HG03354 (cell line): ENCODE measurements around the gene RENBP.
A peak's percentile ranks its signal among the peaks of the same experiment; 100 is the strongest.

Source experiments
- ATAC-seq: cut with Tn5 transposase; IDR thresholded peaks from one replicate; pipeline ENCODE4 v1.9.1; 2021; ENCODE audit warnings: mild to moderate bottlenecking; ENCODE audit not compliant: unreplicated experiment, poor library complexity, severe bottlenecking

The RENBP gene

DNA sequence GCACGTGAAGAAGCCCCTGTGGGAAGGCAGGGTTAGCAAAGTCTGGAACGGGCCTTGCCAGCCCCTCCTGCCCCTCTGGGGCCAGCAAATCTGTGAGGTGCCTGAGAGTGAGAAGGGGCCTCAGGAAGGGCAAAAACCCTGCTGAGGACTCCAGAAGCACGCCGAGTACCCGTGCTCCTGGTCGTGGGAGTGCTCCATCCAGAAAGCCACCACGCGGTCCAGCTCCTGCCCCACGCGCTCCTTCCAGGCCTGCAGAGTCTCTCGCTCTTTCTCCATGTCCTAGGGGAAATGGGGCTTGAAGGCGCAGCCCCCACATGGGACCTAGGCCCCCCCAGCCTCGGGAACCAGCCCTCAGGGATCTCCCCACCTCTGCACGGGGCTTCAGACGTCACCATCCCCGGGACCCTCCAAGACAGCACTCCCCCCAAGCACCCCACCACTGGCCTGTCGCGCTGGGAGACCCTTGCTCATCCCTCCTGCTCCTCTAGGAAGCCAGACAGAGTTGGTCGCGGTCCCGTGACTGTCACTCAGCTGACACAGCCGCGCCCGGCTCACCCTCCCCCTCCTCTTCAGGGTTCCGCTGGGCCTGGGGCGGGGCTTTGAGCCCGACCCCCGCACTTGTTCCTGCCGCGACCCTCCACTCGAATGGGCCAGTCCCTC lies at the start of gene RENBP:
Gene RENBP, minus strand, starts transcription at position 504 of the 660 bp plus-strand sequence. Its CDS starts 33 bp downstream, at position 471.
- no peak for ATAC-seq

DNA sequence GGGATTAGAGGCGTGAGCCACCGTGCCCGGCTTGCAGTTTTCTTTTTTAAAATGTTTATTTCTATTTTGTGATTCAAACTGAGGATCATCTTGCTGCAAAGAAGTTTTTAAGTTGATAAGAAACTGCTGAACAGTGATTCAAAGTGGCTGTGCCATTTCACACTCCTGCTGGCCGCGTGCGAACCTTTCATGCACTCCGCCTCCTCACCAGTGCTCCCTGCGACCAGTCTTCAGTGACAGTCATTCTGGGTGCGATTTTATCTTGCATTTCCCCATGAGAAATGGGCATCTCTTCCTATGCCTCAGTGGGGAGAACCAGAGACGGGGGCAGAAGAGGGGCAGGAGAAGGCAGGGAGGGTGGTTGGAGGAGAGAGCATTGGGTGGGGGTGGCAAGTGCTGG lies 49.5 kb upstream of the RENBP start:
- no peak for ATAC-seq

DNA sequence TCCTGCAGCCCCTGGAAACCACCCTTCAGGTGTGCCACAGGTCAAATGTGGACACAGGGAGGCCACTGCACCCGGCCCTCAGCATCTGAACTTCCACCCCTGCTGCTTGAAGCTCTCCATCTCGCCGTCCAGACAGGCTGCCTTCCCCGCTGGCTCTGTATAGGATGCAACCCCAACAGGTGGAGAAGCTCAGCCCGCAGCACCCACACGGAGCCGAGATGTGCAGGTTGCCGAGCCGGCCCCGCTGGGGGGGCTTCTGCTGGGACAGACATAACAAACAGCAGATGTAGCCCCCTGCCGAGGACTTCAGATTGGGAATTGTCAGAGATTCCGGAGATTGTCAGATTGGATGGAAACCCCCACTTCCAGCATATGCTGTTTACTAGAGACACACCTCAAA lies 48.6 kb upstream of the RENBP start:
- ATAC-seq = no peak

GRCh38 chrX:153992180-153992579 lies 47.7 kb upstream of the RENBP start:
- ATAC-seq = no peak

DNA sequence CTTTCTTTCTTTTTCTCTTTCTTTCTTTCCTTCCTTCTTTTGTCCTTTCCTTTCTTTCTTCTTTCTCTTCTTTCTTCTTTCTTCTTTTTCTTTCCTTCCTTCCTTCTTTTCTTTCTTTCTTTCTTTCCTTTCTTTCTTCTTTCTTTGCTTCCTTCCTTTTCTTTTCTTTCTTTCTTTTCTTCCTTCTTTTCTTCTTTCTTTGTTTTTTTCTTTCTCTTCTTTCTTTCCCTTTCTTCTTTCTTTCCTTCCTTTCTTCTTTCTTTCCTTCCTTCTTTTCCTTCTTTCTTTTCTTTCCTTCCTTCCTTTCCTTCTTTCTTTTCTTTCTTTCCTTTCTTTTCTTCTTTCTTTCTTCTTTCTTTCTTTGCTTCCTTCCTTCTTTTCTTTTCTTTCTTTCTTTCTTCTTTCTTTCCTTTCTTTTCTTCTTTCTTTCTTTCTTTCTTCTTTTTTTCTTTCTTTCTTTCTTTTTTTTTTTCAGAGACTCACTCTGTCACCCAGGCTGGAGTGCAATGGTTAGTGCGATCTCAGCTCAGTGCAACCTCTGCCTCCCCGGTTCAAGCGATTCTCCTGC lies 46.7 kb upstream of the RENBP start:
- ATAC-seq = no peak

DNA sequence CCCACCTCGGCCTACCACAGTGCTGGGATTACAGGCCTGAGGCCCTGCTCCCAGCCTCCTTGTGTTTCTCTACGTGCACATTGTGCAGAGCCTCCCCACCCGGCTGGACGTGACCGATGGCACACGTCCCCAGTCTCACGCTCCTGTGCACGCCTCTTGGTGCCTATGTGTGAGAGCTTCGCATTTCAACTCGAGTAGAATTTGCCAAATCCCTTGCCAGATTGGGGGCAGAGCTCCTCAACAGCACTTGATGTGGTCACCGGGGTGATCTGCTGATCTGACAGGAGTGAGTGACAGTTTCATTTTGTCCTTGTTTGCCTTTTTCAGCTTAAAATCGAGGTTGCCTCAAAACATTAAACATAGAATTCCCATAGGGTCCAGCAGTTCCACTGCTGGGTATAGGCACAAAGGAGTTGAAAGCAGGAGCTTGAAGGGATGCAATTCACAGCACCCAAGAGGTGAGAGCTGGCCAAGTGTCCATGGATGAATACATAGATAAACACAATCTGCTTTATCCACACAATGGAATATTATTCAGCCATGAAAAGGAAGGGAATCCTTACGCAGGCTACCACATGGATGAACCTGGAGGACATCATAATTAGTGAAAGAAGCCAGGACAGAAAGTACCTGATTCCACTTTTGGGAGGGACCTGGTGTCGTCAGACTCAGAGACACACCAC lies 45.7 kb upstream of the RENBP start:
- no peak for ATAC-seq

DNA sequence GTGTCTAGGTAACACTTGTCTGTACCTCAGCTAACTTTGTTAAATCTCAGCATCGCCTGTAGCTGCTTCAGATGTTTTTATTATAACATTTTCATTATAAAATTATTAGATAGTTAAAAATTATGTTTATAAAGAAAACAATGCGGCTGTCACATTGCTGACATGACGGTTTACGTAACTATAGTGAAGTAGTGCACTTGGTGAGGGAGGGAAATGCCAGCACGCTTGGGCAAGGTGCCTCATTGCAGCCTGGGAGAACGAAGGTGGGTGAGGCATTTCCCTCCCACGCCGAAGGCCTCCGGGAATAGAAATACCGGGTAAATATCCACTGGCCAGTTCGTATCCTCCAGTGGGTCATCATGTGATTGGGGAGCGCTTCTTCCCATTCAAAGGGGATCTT lies 44.0 kb upstream of the RENBP start:
- ATAC-seq = no peak

GRCh38 chrX:153984351-153985178 lies 40.1 kb upstream of the RENBP start:
- peak; percentile 37 for ATAC-seq

DNA sequence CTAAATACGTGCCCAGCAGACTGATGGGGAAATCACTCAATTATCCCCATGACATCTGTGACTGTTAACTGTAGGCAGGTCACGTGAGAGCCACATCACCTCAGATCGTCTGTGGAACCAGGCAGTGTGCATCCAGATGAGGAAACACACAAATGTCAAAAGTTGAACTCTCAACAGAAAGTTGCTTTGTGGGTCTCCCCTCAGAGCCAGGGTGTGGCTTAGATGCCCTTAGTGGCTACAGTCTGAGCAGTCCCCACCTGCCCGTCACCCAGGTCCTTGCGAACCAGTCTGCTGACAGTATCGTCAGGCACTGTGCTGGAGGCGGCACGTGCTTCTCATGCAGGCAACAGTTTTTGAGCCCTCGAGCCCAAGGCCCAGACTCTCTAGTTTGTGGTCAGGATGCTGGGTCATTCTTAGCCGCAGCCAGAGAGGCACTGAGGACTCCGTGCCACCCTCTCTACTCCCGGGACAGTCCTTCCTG lies 38.9 kb upstream of the RENBP start:
- ATAC-seq = no peak

- no peak for ATAC-seq
Observed at GRCh38 chrX:153981771-153982533, 37.5 kb upstream of the RENBP start.

DNA sequence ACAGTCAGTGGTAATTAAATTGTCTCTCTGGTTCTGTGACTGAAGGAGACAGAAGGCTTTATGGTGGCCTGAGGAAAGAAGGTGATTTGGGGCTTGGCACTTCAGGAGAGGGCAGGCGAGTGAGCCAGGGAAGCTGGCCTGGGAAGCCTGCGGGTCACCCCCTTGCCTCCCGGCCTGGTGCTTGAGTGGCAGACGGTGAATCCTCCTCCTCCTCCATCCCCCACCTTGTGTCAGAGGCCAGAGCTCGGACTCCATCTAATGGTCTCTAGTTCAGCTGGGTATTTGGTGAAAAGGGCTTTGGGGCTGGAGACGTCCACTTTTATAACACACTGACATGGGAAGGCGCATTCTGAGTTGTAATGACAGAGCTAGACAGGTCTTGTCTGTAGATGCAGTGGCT lies 36.8 kb upstream of the RENBP start:
- no peak for ATAC-seq

DNA sequence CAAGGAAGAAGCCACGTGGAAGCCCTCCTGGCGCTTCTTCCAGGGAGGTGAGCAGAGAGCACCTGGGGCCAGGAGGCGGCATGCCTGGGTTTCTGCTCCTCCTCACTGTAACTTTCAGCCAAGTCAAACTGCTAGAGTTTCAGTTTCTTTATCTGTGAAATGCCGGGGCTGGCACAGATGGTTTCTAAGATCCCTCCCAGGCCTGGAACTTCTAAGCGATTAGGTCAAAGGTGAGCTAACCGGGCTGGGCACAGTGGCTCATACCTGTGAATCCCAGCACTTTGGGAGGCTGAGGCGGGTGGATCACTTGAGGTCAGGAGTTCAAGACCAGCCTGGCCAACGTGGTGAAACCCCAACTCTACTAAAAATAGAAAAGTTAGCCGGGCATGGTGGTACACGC lies 36.0 kb upstream of the RENBP start:
- peak; percentile 58 for ATAC-seq

- ATAC-seq = no peak
Observed at GRCh38 chrX:153974726-153975286, 30.4 kb upstream of the RENBP start.

DNA sequence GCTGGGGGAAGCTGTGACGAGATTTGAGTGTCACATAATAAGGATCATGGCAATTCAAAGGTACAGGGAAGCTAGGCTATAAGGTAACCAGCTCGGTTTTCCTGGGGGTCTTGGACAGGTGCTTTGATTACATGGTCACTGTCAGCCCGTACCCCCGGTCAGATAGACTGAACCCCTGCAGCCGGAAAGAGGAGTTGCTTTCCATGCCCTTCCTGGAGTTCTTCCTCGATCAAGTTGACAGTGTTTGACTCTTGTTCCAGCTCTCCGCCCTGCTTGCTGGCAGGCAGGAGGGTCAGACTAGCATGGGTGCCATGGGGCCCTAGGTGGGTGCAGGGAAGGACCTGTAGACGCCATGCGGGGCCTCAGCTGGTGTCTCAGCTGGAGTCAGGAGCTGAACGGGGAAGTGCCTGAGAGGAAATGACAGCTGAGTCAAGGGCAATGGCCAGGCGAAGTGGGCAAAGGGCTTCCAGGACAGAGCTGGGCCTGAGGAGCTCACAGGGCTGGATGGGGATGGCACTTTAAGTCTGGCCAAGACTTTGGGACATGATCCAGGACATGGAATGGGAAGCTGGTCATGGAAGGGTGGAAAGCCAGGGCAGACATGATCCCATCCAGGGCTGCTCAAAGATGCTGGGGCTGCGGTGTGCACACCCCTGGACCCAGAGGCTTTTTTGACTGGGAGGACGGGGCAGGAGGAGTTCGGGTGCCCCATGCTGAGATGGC lies 29.7 kb upstream of the RENBP start:
- no peak for ATAC-seq

DNA sequence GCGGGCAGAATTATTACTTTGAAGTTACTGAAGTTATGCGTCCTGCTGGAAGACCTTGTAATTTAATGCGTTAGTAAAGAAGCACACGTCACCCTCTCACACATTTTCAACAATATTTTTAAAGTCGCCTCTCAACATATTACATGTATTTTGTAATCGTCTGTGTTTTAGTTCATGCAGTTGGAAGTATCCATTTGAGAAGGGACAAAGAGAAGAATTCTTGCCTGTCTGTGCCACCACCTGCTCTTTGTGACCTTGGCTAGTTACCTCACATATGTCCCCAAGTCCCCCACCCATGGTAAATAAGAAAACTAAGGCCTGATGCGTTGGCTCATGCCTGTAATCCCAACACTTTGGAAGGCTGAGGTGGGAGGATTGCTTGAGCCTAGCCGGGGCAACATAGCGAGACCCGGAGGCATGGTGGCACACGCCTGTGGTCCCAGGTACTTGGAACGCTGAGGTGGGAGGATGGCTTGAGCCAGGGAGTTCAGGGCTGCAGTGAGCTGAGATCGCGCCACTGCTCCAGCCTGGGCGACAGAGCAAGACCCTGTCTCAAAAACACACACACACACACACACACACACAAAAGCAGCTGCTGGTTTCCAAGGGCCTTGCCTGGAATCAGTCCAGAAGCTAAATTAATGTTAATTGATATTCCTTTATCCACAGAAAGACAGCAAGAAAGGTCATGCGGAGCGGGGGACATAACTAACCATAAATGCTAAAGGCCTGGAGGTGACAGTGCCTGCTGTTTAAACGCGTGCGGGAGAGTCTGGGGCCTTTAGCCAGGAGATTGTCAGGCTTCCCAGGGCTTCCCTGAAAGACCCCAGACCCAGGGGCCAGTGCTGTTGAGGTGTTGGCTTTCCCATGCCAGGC lies 28.9 kb upstream of the RENBP start:
- no peak for ATAC-seq

DNA sequence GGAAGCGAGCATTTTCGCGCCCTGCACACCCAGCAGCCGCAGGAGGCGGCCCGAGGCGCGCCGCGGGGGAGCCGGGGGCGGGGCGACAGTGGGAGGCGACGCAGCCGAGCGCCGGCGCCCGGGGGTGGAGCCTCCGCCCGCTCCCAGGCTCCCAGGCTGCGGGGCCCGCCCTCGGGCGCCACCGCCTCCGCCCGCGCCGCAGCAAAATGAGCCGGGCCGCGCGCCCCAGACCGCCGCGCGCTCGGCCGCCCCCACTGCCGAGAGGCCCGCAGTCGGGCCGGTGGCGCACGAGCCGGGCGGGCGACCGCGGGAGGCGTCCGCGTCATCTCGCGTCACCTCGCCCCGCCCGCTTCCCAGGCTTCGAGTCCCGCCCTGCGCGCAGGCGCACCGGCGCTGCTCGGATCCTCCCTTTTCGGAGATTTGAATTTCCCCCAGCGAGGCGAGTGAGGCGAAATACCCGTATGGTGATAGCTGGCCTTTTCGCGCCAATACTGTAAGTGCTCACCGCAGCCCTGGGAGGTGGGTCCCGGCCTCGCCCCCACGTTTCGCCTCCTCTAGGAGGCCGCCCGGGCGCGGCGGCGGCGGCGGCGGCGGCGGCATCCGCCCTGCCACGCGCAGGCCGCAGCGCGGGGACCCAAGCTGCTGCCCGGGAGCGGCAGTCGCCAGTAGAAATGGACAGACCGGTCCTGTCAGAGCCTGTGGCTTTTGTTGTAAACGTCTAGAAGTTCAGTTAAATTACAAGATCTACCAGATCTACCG lies 28.1 kb upstream of the RENBP start, which contains the start of gene TMEM187:
Gene TMEM187, plus strand, starts transcription at position 387 of the 759 bp plus-strand sequence. CDS start 9,309 bp downstream, outside the sequence.
- ATAC-seq = peak; percentile 58
